GM04504 (cell line): ENCODE data around the gene ANXA4.
A peak's percentile ranks its signal among the peaks of the same experiment; 100 is the strongest.
"Not testable (repeated sequence)": the region's sequence is repeated elsewhere in the genome, so short reads cannot be mapped to it uniquely, and the experiment has no call there.

Experiments
- DNase-seq: peaks from one replicate; pipeline ENCODE4 v3.0.0-alpha.2; 2012; ENCODE audit warnings: low read depth

ANXA4 gene

GRCh38 chr2:69721022-69721421 is 20.9 kb upstream of the ANXA4 start:
- no peak for DNase-seq

GRCh38 chr2:69723791-69724190 is 18.1 kb upstream of the ANXA4 start:
- DNase-seq = no peak

- no peak for DNase-seq
Measured at GRCh38 chr2:69724540-69725159, 17.3 kb upstream of the ANXA4 start.

DNA sequence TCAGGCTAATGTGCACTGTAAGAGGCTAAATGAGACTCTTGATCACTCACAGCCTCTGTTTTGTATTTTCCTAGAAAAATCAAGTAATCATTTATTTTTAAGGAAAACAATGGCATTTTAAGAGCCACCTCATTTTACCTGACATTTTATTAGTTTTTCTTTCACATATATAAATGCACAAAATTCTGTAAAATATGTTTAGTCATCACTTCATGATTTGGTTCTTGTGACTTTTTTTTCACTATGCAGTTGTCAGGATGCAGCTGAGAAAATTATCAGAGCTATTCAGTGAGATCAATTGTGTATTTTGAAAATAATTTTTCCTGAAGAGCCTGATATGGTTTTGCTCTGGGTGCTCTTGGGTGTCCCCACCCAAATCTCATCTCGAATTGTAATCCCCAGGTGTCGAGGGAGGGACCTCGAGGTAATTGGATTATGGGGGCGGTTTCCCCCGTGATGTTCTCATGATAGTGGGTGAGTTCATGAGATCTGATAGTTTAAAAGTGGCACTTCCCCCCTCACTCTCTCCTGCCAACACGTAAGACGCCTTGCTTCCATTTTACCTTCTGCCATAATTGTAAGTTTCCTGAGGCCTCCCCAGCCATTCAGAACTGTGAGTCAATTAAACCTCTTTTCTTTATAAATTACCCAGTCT is 16.1 kb upstream of the ANXA4 start:
- DNase-seq = no peak

- DNase-seq = no peak
Measured at GRCh38 chr2:69729266-69729665, 12.7 kb upstream of the ANXA4 start.

DNA sequence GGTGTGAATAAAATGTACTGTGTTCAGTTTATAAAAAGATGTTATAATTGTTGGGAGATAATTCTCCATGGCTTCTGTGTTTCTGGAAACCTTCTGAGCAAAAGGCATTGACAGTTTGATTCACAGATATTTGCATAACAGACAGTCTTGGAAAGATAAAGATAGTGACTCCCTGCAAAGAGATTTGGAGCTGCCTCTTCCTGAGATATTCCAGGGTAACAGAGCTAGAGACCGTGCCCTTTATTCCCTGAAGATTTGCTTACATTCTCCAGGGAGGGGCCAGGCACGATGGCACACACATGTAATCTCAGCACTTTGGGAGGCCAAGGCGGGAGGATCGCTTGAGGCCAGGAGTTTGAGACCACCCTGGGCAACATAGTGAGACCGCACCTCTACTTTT is 12.2 kb upstream of the ANXA4 start:
- no peak for DNase-seq

- DNase-seq = no peak
Measured at GRCh38 chr2:69731147-69731970, 10.6 kb upstream of the ANXA4 start.

DNA sequence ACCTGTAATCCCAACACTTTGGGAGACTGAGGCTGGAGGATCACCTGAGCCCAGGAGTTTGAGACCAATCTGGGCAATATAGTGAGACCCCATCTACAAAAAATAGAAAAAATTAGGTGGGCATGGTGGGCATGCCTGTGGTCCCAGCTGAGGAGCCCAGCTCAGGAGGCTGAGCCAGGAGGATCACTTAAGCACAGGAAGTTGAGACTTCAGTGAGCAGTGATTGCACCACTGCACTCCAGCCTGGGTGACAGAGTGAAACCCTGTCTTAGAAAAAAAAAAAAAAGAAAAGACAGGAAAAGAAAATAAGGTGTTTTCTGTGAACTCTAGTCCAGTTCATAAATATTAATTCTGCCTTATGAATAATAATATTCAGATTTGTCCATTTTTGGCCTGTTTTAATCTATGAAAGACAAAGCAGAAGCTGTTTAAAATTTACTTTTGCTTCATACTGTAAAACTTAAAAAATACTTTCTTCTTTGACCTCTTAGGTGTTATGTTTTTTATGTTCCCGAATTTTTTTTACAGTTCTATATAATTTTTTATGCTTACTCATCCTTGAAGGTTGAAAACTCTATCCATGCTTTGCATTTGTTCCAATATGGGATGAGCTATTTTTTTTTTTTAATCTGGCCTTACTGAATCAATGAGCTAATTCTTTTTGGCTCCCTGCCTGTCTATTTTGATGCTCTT is 8.4 kb upstream of the ANXA4 start:
- no peak for DNase-seq

DNA sequence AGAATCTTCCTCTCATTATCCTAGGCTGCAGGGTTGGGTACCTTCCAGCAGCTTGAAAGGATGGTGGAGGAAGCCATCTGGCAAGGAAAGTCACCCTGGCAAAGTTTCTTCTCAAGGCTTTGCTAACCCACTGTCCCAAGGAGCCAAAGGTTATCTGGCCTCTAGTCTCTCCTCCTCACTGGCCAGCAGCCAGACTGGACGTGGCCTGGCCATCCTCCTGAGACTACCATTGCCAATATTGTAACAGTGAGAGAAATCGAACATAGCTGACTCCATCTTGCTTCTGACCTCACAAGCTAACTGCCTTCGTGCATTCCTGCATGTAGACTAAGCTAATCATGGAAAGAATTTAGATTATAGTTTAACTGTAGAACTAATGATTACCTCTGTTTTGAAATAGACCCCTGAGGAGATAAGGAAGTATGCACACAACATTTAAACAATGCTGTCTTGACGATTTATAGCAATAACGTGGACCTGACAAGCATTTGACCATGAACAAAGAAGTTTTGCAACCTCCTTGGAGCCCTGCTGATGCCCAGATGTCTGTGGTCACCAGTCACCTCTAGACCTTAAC is 7.8 kb upstream of the ANXA4 start:
- peak; percentile 59 for DNase-seq

GRCh38 chr2:69734854-69735544 is 6.9 kb upstream of the ANXA4 start:
- no peak for DNase-seq

GRCh38 chr2:69735686-69736085 is 6.2 kb upstream of the ANXA4 start:
- no peak for DNase-seq

DNA sequence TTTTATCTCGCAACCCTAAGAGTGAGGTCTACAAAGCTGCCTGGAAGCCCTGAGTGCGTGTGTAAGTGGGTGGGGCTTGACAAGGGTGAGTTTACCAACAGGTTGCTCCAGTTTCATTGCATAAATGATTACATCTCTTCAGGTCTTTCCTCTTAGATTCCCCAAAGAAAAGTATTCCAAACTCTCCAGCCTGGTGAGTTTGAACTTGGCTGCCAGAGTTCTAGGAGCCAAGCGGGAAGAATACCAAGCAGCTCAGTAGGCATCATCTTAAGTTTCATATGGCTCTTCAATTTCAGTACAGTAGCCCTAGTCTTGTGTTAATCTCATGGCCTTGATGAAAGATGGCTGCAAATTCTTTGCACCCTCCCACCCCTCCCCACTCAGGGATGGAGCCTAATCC is 3.8 kb upstream of the ANXA4 start:
- DNase-seq = not testable (repeated sequence)

DNA sequence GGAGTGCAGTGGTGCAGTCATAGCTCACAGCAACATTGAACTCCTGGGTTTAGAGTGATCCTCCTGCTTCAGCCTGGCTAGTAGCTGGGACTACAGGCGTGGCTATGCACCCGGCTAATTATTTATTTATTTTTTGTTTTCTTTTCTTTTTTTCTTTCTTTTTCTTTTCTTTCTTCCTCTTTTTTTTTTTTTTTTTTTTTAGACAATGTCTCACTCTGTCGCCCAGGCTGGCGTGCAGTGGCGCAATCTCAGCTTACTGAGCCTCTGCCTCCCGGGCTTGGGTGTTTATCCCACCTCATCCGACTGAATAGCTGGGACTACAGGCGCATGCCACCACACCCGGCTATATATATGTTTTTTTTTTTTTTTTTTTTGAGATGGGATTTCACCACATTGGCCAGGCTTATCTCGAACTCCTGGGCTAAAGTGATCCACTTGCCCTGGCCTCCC is 1.4 kb upstream of the ANXA4 start:
- DNase-seq = no peak

DNA sequence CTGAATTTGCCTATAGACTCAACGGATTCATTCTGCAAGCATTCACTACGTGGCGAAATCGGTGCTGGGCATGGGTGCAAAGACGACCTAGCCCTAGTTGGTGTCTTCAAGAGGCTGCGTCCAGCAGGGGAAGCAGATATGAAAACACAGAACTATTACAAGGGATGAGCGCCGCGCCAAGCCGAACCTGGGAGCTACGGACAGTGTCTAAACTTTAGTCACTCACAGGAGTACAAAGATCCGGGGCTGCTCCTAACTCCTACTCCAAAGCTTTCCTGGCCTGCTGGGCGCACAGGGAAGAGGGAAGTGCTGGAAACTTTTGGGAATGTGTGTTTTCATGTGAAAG is 732 bp upstream of the ANXA4 start:
- DNase-seq = peak; percentile 58

DNA sequence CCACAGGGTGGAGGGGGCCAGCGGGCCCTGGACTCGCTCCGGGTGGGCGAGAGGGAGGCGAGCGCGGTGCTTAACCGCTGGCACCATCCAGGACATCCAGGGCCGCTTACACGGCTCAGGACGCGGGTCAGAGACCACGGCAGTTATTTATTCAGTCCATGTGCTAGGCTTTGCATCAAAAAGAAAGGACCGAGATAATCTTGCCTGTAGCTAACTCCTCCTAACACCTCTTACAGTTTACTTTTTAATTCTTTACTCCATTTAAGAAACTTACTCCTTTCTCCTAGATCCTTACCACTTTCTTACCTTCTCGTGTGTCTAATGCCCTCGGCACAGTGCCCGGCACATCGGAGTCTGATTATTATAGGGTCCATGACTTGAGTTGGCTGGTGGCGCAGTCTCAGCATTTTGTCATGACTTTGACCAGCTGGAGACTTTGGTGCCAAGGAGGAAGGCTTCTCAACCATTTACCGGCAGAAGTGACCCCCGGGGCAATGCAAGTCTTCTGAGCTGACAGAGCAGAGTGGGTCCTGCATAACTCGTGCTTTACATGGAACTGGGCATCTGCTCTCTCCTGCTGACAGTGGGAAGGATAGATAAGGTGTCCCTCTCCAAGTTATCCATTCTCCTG is 503 bp downstream of the ANXA4 start:
- no peak for DNase-seq

DNA sequence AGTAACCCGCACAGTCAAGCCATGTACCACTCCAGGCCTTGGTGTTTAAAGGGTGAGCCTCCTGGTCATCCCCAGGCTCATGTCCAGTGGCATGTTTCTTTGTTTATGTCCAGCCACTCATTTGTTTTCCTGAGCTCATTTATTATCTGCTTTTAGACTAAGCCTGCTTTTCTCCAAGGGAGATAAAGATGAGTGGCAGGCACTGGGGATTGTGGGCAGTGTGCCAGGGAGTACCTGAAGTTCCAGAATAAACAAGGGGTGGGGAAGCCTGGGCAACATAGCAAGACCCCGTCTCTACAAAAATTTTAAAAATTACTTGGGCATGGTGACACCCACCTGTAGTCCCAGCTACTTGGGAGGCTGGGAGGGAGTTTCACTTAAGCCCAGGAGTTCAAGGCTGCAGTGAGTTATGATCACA is 1.9 kb downstream of the ANXA4 start:
- DNase-seq = no peak

DNA sequence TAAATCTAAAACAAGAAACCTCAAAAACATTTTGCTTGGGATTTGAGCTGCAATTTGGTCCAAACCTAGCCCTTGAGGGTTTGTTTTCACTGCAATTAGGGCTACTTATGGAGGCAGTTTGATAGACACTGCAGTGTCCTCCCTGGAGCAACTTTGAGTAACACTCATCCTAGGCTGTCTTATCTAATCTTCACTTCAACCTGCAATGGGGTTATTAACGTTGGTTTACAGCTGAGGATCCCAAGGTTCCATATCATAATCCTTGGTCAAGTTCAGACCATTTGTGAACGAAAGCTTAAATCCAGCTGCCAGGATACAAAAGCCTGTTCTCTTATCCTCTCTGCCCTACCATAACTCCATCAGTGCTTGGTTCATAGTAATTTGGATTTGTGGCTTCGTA is 2.5 kb downstream of the ANXA4 start:
- no peak for DNase-seq

DNA sequence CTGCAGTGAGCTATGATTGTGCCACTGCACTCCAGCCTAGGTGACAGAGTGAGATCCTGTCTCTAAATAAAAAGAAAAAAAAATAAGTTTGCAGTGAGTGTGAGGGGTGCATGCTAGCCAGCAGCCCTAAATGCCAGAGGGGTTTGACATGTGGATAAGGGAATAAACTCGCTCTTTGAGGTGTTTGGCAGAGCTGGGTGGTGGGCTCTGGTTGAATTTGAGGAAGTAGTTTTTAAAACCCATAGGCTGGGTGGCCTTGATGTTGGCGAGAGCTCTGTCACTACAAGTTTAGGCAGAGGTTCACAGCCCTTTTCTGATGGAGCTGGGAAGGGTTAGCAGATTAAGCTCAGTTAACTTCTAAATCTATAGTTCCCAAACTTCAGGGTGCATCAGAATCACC is 3.1 kb downstream of the ANXA4 start:
- DNase-seq = no peak

DNA sequence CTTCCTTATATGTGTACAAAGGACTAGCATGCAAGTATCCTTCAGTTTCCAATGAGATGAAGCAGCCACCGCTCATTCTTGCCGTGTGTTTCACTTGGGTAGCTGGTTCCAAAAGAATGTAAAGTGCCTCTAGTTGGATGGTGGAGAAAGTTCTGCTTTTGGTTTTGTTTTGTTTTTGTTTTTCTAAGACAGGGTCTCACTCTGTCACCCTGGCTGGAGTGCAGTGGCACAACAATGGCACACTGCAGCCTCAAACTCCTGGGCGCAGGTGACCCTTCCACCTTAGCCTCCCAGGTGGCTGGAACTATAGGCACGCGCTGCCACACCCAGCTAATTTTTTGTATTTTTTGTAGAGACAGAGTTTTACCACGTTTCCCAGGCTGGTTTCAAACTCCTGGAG is 8.3 kb downstream of the ANXA4 start:
- DNase-seq = no peak

DNA sequence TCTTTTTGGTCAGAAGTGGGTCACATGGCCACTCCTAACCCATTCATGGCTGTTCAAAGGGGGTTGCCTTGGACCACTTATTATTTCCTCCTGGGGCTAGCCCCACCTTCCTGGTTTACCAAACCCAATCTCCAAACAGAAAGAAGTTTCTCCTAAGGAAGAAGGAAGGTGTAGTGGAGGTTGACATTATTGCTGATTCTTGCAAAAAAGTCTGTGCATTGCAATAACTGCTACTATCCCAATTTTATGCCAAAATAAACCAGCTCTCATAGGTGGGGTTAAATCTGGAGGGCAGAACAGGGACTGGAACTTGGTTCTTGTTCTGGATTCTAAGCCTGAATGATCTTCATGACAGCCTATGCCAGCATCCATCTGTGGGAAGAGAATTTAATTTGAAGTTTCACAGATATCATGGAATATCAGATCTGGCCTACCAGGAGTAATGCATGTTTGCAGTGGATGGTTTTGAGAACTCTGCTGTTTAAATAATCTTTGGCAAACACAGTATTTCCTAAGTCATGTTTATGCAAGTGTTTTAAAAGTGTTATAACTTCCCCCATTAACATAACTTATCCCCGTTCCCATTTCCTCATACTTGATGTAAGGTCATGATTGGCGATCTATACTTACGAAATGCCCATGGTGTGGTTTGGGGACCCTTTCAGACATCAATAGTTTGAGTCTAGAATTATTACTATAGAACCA is 11.9 kb downstream of the ANXA4 start:
- no peak for DNase-seq

DNA sequence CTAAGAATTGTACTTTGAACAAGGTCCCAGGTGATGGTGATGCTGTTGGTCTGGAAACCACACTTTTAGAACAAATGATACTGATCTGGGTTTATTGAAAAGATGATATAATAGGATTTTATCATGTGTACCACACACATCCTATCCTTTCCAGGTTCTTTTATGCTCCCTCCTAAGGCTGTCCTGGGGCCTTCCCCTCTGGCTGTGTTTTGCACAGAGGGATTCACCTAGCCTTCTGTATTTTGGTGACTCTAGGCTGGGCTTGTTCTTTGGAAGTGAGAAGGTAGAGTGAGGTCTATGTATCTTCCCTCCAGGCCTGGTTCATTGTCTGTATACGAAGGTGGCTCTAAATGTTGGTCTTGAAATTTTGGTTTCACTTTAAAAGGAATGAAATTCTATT is 12.7 kb downstream of the ANXA4 start:
- no peak for DNase-seq
